Measurements from ENCODE around the gene ABCB9. TPM values are rescaled to one million over a fixed set of nuclear protein-coding genes. Genes with fewer than 3 reads are reported as not detected.
A peak's percentile ranks its signal among the peaks of the same experiment; 100 is the strongest.
"Not testable (repeated sequence)": the region's sequence is repeated elsewhere in the genome, so short reads cannot be mapped to it uniquely, and the experiment has no call there.

Gene ABCB9
- 19.5 and 19.7 TPM in 2 replicates for polyA plus RNA-seq
- 32.6 and 39.4 TPM in 2 replicates for polyA minus RNA-seq

- no peaks in the 10 kb centered on the region for H4K20me1 ChIP-seq (ENCODE audit: insufficient read depth)
- peak; percentile 57 for TF ChIP-seq RAD21 (conservative IDR thresholded peaks at IDR 0.05)
- no peak for TF ChIP-seq EZH2 (IDR thresholded peaks at IDR 0.05; ENCODE audit: borderline replicate concordance, insufficient read depth, low read length, poor library complexity, severe bottlenecking)
- TF ChIP-seq SMC3 (conservative IDR thresholded peaks at IDR 0.05; ENCODE audit: poor library complexity): peak; percentile 70
- peak; percentile 49 for TF ChIP-seq TAF1 (IDR thresholded peaks at IDR 0.05; ENCODE audit: low read depth)
- TF ChIP-seq, protein P1, sequence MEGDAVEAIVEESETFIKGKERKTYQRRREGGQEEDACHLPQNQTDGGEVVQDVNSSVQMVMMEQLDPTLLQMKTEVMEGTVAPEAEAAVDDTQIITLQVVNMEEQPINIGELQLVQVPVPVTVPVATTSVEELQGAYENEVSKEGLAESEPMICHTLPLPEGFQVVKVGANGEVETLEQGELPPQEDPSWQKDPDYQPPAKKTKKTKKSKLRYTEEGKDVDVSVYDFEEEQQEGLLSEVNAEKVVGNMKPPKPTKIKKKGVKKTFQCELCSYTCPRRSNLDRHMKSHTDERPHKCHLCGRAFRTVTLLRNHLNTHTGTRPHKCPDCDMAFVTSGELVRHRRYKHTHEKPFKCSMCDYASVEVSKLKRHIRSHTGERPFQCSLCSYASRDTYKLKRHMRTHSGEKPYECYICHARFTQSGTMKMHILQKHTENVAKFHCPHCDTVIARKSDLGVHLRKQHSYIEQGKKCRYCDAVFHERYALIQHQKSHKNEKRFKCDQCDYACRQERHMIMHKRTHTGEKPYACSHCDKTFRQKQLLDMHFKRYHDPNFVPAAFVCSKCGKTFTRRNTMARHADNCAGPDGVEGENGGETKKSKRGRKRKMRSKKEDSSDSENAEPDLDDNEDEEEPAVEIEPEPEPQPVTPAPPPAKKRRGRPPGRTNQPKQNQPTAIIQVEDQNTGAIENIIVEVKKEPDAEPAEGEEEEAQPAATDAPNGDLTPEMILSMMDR (IDR thresholded peaks at IDR 0.05; ENCODE audit: poor library complexity, severe bottlenecking): peak; percentile 41
- peak; percentile 77 for TF ChIP-seq MXI1 (conservative IDR thresholded peaks at IDR 0.05; ENCODE audit: poor library complexity, severe bottlenecking)
- TF ChIP-seq EP300 (conservative IDR thresholded peaks at IDR 0.05; ENCODE audit: poor library complexity, severe bottlenecking): peak; percentile 48
- TF ChIP-seq POLR2AphosphoS5 (IDR thresholded peaks at IDR 0.05): peak; percentile 90
- TF ChIP-seq, protein P2, sequence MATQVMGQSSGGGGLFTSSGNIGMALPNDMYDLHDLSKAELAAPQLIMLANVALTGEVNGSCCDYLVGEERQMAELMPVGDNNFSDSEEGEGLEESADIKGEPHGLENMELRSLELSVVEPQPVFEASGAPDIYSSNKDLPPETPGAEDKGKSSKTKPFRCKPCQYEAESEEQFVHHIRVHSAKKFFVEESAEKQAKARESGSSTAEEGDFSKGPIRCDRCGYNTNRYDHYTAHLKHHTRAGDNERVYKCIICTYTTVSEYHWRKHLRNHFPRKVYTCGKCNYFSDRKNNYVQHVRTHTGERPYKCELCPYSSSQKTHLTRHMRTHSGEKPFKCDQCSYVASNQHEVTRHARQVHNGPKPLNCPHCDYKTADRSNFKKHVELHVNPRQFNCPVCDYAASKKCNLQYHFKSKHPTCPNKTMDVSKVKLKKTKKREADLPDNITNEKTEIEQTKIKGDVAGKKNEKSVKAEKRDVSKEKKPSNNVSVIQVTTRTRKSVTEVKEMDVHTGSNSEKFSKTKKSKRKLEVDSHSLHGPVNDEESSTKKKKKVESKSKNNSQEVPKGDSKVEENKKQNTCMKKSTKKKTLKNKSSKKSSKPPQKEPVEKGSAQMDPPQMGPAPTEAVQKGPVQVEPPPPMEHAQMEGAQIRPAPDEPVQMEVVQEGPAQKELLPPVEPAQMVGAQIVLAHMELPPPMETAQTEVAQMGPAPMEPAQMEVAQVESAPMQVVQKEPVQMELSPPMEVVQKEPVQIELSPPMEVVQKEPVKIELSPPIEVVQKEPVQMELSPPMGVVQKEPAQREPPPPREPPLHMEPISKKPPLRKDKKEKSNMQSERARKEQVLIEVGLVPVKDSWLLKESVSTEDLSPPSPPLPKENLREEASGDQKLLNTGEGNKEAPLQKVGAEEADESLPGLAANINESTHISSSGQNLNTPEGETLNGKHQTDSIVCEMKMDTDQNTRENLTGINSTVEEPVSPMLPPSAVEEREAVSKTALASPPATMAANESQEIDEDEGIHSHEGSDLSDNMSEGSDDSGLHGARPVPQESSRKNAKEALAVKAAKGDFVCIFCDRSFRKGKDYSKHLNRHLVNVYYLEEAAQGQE (IDR thresholded peaks at IDR 0.05; ENCODE audit: borderline replicate concordance): peak; percentile 52
- H3K4me2 ChIP-seq (ENCODE audit: low read length): peak within 1 kb of the TSS; percentile 95
- no peaks in the 10 kb centered on the region for H3K36me3 ChIP-seq (ENCODE audit: insufficient read depth, low read length)
- peak within 1 kb of the TSS; percentile 91 for H3K9ac ChIP-seq (ENCODE audit: low read length)
- peak within 1 kb of the TSS; percentile 98 for H3K4me3 ChIP-seq (ENCODE audit: low read length)
- peak within 1 kb of the TSS; percentile 90 for H3K27ac ChIP-seq (ENCODE audit: low read length)
- H3K9me3 ChIP-seq (ENCODE audit: low read length): no peaks in the 10 kb centered on the region
- H2AFZ ChIP-seq (ENCODE audit: low read depth, low read length): peak within 1 kb of the TSS; percentile 43
- no peaks in the 10 kb centered on the region for H3K79me2 ChIP-seq (replicated peaks; ENCODE audit: insufficient read depth, low read length)
- H3F3A ChIP-seq (ENCODE audit: insufficient read depth, low read length, poor library complexity, severe bottlenecking): no peaks in the 10 kb centered on the region
- H3K9me2 ChIP-seq (ENCODE audit: insufficient read depth, low read length): no peaks in the 10 kb centered on the region
- no peaks in the 10 kb centered on the region for H3K27me3 ChIP-seq (ENCODE audit: insufficient read depth, low read depth, low read length)
Measured at GRCh38 chr12:122965851-122966742, at the start of gene ABCB9. Gene ABCB9 (minus strand): TSS chr12:122966463. CDS start chr12:122960235, 6,228 bp downstream.

GRCh38 chr12:123014473-123014872 lies 48.2 kb upstream of the ABCB9 start:
- H3K27me3 ChIP-seq (ENCODE audit: insufficient read depth, low read depth, low read length); H3F3A ChIP-seq (ENCODE audit: insufficient read depth, low read length, poor library complexity, severe bottlenecking); H2AFZ ChIP-seq (ENCODE audit: low read depth, low read length); H3K4me2 ChIP-seq (ENCODE audit: low read length); H3K36me3 ChIP-seq (ENCODE audit: insufficient read depth, low read length); H3K9ac ChIP-seq (ENCODE audit: low read length); H3K27ac ChIP-seq (ENCODE audit: low read length); H4K20me1 ChIP-seq (ENCODE audit: insufficient read depth); H3K9me3 ChIP-seq (ENCODE audit: low read length); H3K79me2 ChIP-seq (replicated peaks; ENCODE audit: insufficient read depth, low read length); H3K9me2 ChIP-seq (ENCODE audit: insufficient read depth, low read length); H3K4me3 ChIP-seq (ENCODE audit: low read length): not testable (repeated sequence)
